A549 (cell line): Measurements from ENCODE around the gene DACH1.

Experiments
- EP300 ChIP-seq, 2 experiments: fragments of >200 bp; sonication (Bioruptor Twin); formaldehyde crosslinking; IDR thresholded peaks; 2 replicates in 1 of 2; 3 replicates in 1 of 2; pipeline ENCODE4 v1.6.1; 2016 to 2017
- POLR2A ChIP-seq: IDR thresholded peaks from 2 replicates; pipeline ENCODE4 v1.6.1; 2012; ENCODE audit warnings: mild to moderate bottlenecking, low read length
- RCOR1 ChIP-seq: fragments of 150-350 bp; IDR thresholded peaks from 2 replicates; pipeline ENCODE4 v1.6.1; 2014; ENCODE audit warnings: antibody characterized with exemption, low read length, low read depth
- RFX5 ChIP-seq: fragments of 450-650 bp; IDR thresholded peaks from 2 replicates; pipeline ENCODE4 v1.7.1; 2014; ENCODE audit warnings: antibody characterized with exemption, mild to moderate bottlenecking, moderate library complexity
- RNF2 ChIP-seq: fragments of 200-600 bp; sonication (generic); IDR thresholded peaks from 2 replicates; pipeline ENCODE4 v1.6.1; 2016; ENCODE audit warnings: low read depth, mild to moderate bottlenecking, antibody characterized with exemption, moderate library complexity, borderline replicate concordance
- TF ChIP-seq, protein P1 (sequence below): fragments of >200 bp; sonication (Bioruptor Twin); formaldehyde crosslinking; IDR thresholded peaks from 3 replicates; pipeline ENCODE4 v1.5.1; 2016

GRCh38 chr13:71866335-71867130 lies 471 bp downstream of the DACH1 start:
- no peak for TF ChIP-seq RNF2
- TF ChIP-seq POLR2A: no peak
- no peak for TF ChIP-seq EP300 (IDR thresholded peaks at IDR 0.05)
- TF ChIP-seq RCOR1: no peak
- TF ChIP-seq, protein P1, sequence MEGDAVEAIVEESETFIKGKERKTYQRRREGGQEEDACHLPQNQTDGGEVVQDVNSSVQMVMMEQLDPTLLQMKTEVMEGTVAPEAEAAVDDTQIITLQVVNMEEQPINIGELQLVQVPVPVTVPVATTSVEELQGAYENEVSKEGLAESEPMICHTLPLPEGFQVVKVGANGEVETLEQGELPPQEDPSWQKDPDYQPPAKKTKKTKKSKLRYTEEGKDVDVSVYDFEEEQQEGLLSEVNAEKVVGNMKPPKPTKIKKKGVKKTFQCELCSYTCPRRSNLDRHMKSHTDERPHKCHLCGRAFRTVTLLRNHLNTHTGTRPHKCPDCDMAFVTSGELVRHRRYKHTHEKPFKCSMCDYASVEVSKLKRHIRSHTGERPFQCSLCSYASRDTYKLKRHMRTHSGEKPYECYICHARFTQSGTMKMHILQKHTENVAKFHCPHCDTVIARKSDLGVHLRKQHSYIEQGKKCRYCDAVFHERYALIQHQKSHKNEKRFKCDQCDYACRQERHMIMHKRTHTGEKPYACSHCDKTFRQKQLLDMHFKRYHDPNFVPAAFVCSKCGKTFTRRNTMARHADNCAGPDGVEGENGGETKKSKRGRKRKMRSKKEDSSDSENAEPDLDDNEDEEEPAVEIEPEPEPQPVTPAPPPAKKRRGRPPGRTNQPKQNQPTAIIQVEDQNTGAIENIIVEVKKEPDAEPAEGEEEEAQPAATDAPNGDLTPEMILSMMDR: no peak
- TF ChIP-seq RFX5: no peak
